MCF 10A (cell line): ENCODE data around the gene SLU7. TPM values are rescaled to one million over a fixed set of nuclear protein-coding genes. Genes with fewer than 3 reads are reported as not detected.
"Not testable (repeated sequence)": the region's sequence is repeated elsewhere in the genome, so short reads cannot be mapped to it uniquely, and the experiment has no call there.

Experiments
- BruUV-seq: library from RNA; stranded (reverse); fragments of 400-500 nt; replicated peaks from 2 replicates; lab custom pipeline; 2021; lab: Mats Ljungman, UMichigan
- CTCF ChIA-PET: fragments of 300-600 bp; sonication (Branson Sonifier 250); formaldehyde crosslinking; extraction: SDS; loops from one replicate; lab custom pipeline; 2021; ENCODE audit warnings: antibody characterized with exemption, inconsistent platforms; lab: Yijun Ruan, JAX
- POLR2A ChIA-PET: fragments of 300-600, 350-650 bp; sonication (Branson Sonifier 250); formaldehyde crosslinking; extraction: SDS; loops from one replicate; lab custom pipeline; 2020; ENCODE audit warnings: antibody characterized with exemption, inconsistent platforms; lab: Yijun Ruan, JAX
- DNase-seq: peaks from one replicate; pipeline ENCODE4 v3.0.0-alpha.2; 2018; ENCODE audit not compliant: unreplicated experiment
- H3K27ac Mint-ChIP-seq: one replicate; pipeline ENCODE4 v1.8.0; 2022; ENCODE audit warnings: mild to moderate bottlenecking, low read depth, mixed read lengths; ENCODE audit not compliant: unreplicated experiment
- H3K27me3 Mint-ChIP-seq: one replicate; pipeline ENCODE4 v1.8.0; 2022; ENCODE audit warnings: mixed read lengths; ENCODE audit not compliant: insufficient read depth, unreplicated experiment
- H3K36me3 Mint-ChIP-seq: one replicate; pipeline ENCODE4 v1.8.0; 2022; ENCODE audit warnings: mild to moderate bottlenecking, moderate library complexity, mixed read lengths; ENCODE audit not compliant: insufficient read depth, unreplicated experiment
- H3K4me1 Mint-ChIP-seq: one replicate; pipeline ENCODE4 v1.8.0; 2022; ENCODE audit warnings: mixed read lengths; ENCODE audit not compliant: insufficient read depth, unreplicated experiment
- H3K4me3 Mint-ChIP-seq: one replicate; pipeline ENCODE4 v1.8.0; 2022; ENCODE audit warnings: mild to moderate bottlenecking, moderate library complexity, mixed read lengths; ENCODE audit not compliant: unreplicated experiment
- H3K9me3 Mint-ChIP-seq: one replicate; pipeline ENCODE4 v1.8.0; 2022; ENCODE audit warnings: mixed read lengths; ENCODE audit not compliant: unreplicated experiment
- CTCF ChIP-seq: fragments of 200-600 bp; IDR thresholded peaks from one replicate; pipeline ENCODE4 v1.8.0; 2022; ENCODE audit warnings: antibody characterized with exemption, mild to moderate bottlenecking; ENCODE audit not compliant: unreplicated experiment
- intact Hi-C: fragments of 100-400 bp; cut with micrococcal nuclease; formaldehyde crosslinking; loops from 2 replicates; pipeline ENCODE4 v1.14.1; 2022
- total RNA-seq: library from RNA; stranded (reverse); gene quantifications from 2 replicates; pipeline ENCODE4 v1.2.3, GENCODE V29; 2022

SLU7 gene
- total RNA-seq, 1 experiment from 2014 or later, result 64.6 TPM

GRCh38 chr5:160438316-160439204, 19.7 kb upstream of the SLU7 start:
- H3K9me3 Mint-ChIP-seq, result no peaks in the 10 kb centered on the region
- H3K36me3 Mint-ChIP-seq, result no peaks in the 10 kb centered on the region
- ChIA-PET CTCF (interaction anchor here (0.5 to 6.0 kb wide), 85 partner anchors 9 to 1944 kb away, joined by 3 to 197 read pairs (median 3); partner anchors contain the start of genes PTTG1 and SLU7), POLR2A (interaction anchor here (0.7 to 3.8 kb wide), 5 partner anchors 16 to 398 kb away, joined by 3 to 43 read pairs (median 6); partner anchors contain the start of genes FAM200C, PTTG1 and SLU7)
- peaks cover 13% of the 10 kb centered on the region for H3K27me3 Mint-ChIP-seq
- H3K4me3 Mint-ChIP-seq, result peak overlapping the region; percentile 69
- no peak overlapping the region for H3K27ac Mint-ChIP-seq
- intact Hi-C loops, result loop anchor here (1.0 to 10.0 kb wide), 6 partner anchors 70 to 1239 kb away; partner anchors contain the start of gene GABRB2
- H3K4me1 Mint-ChIP-seq, result peaks cover 14% of the 10 kb centered on the region
- TF ChIP-seq CTCF, result peak; percentile 88
- peak; percentile 75 for DNase-seq
- no TSS peak for BruUV-seq

- DNase-seq, result no peak
- Mint-ChIP-seq H3K36me3 (no peaks in the 10 kb centered on the region), H3K4me1 (peaks cover 18% of the 10 kb centered on the region), H3K9me3 (no peaks in the 10 kb centered on the region), H3K4me3 (no peak overlapping the region), H3K27ac (no peak overlapping the region), H3K27me3 (peaks cover 13% of the 10 kb centered on the region)
- intact Hi-C loops, result loop anchor here (5.0 to 10.0 kb wide), 4 partner anchors 350 to 1240 kb away; partner anchors contain the start of gene GABRB2
- no TSS peak for BruUV-seq
- POLR2A ChIA-PET, result interaction anchor here (2.4 to 3.8 kb wide), 2 partner anchors 14 to 37 kb away, joined by 6 to 43 read pairs; partner anchors contain the start of genes FAM200C and PTTG1
- CTCF ChIA-PET, result interaction anchor here (0.6 to 6.0 kb wide), 16 partner anchors 11 to 1640 kb away, joined by 3 to 197 read pairs (median 10); partner anchors contain the start of genes PTTG1 and SLU7
- TF ChIP-seq CTCF, result no peak
Measured at GRCh38 chr5:160437271-160437670, 18.4 kb upstream of the SLU7 start.

- not testable (repeated sequence) for H3K36me3 Mint-ChIP-seq, H3K4me3 Mint-ChIP-seq, DNase-seq, H3K9me3 Mint-ChIP-seq, H3K27ac Mint-ChIP-seq, BruUV-seq
- ChIA-PET CTCF (interaction anchor here (0.7 to 6.0 kb wide), 6 partner anchors 10 to 1267 kb away, joined by 3 to 197 read pairs (median 12); partner anchors contain the start of genes PTTG1 and SLU7), POLR2A (interaction anchor here (1.4 to 3.8 kb wide), 2 partner anchors 14 to 15 kb away, joined by 7 to 43 read pairs; partner anchors contain the start of gene PTTG1)
- Mint-ChIP-seq H3K27me3 (peaks cover 13% of the 10 kb centered on the region), H3K4me1 (peaks cover 18% of the 10 kb centered on the region)
- intact Hi-C loops, result loop anchor here (5.0 to 10.0 kb wide), 4 partner anchors 351 to 1241 kb away; partner anchors contain the start of gene GABRB2
Measured at GRCh38 chr5:160436661-160437060, 17.8 kb upstream of the SLU7 start.

GRCh38 chr5:160436017-160436416, 17.1 kb upstream of the SLU7 start:
- Mint-ChIP-seq H3K27ac (no peak overlapping the region), H3K4me3 (no peak overlapping the region), H3K4me1 (peaks cover 18% of the 10 kb centered on the region), H3K36me3 (peaks cover 5% of the 10 kb centered on the region), H3K9me3 (no peaks in the 10 kb centered on the region), H3K27me3 (peaks cover 13% of the 10 kb centered on the region)
- no TSS peak for BruUV-seq
- POLR2A ChIA-PET, result interaction anchor here (0.7 to 1.4 kb wide), 2 partner anchors 8 to 14 kb away, joined by 4 to 7 read pairs; partner anchors contain the start of gene PTTG1
- DNase-seq, result no peak
- no peak for TF ChIP-seq CTCF
- intact Hi-C loops, result loop anchor here (5.0 to 10.0 kb wide), 4 partner anchors 351 to 1241 kb away; partner anchors contain the start of gene GABRB2
- CTCF ChIA-PET, result interaction anchor here (0.5 to 1.3 kb wide), 7 partner anchors 9 to 1214 kb away, joined by 3 to 7 read pairs (median 4); no protein-coding TSS in a partner anchor
